GM19397 (cell line): ENCODE results near the gene PMEPA1.

Experiments used
- ATAC-seq: cut with Tn5 transposase; IDR thresholded peaks from one replicate; pipeline ENCODE4 v1.9.1; 2021; ENCODE audit warnings: mild to moderate bottlenecking, moderate library complexity; ENCODE audit not compliant: unreplicated experiment

PMEPA1 gene

DNA sequence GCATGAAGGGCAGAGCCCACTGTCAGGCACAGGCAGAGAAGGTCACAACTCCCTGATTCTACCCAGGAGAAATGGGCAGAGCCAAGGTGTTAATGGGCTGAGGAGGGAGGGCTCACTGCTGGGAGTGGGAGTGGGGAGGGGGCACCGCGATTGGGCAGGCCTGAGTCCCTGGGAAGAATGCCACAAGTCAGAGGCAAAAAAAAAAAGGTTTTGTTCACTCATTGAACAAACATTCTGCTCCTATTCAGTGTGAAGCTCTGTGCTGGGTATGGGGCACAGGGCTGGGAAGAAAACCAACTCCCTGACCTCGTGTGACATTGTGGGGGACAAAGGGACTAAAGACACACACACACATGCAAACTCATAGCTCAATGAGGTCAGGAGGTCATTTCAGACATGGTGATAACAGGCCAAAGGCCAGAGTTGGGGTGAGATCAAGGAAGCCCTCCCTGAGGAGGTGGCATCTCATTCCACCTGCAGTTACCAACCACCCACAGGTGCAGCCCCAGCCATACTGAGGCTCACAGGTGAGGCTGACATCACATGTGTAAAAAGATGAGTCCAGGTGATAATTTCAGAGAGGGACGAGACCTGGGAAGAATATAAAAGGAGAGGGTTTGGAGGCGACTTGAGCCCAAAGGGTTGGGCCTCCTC is 3.2 kb upstream of the PMEPA1 start:
- no peak for ATAC-seq

DNA sequence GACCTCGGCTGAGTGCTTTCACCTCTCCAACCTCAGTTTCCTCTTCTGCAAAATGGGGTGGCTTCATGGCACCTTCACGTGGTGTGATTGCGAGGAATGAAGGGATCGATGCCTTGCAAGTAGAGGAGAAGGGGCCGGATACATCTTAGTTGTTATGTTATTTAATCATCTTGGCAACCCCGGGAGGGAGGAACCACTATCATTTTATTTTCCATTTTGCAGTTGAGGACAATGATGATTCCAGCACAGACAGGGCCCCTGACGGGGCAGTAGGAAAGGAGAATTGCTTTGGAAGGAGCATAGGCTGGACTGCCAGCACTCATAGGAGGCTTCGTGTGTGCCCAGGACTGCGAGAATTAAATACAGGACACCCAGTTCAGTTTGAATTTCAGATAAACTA is 2.5 kb upstream of the PMEPA1 start:
- ATAC-seq, result no peak

DNA sequence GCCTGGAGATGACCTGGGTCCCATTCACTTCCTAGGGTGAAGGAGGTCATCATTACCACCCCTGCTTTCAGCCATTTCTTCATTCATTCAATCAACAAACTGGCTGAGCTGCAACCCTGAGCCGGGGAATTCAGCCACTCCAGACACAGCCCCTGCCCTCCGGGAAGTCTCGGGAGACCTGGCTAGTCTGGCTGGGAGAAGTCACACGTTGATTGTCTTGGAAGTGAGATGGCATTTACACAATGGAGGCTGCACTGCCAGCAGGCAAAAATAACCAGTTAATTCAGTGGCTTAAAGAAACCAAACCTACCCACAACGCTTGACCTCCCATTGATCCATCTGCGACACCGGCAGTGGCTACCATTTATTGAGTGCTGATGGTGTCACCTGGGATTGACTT is 2.0 kb upstream of the PMEPA1 start:
- no peak for ATAC-seq

DNA sequence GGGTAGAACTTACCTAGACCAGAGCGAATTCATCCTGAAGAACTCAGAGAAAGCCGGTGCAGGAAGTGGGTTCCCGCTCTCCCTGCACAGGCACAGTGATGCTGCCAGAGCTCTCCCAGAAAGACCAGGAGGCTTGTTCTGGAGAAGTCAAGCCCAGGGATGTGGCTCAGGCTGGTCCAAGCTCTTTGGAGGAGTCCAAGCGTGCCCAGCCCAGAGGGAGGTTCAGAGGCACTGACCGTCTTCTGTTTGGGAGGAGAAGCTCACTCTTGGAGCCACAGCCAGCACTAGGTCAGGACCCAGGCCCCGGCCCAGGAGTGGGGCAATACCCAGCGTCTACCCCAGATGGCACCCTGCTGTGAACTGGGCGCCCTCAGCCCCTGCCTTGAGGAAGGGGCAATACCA is 1.5 kb upstream of the PMEPA1 start:
- ATAC-seq, result no peak

DNA sequence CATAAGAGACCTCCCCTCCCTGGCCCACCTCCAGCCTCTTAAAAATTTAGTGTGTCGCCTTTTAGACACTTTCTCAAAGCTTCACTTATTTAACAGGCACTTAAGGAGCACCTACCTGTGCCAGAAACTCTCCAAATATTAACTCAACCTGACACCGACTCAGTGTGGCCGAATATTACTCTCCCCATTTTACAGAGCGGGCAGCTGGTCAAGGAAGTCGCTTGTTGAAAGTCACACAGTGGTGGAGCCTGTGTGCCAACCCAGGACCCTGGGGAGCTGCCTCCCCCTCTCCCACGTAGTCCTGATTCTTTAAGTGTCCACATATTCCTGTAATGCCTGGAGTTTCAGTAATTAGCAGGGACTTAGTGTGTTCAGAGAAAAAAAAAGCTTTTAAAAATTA is 1.0 kb upstream of the PMEPA1 start:
- no peak for ATAC-seq

DNA sequence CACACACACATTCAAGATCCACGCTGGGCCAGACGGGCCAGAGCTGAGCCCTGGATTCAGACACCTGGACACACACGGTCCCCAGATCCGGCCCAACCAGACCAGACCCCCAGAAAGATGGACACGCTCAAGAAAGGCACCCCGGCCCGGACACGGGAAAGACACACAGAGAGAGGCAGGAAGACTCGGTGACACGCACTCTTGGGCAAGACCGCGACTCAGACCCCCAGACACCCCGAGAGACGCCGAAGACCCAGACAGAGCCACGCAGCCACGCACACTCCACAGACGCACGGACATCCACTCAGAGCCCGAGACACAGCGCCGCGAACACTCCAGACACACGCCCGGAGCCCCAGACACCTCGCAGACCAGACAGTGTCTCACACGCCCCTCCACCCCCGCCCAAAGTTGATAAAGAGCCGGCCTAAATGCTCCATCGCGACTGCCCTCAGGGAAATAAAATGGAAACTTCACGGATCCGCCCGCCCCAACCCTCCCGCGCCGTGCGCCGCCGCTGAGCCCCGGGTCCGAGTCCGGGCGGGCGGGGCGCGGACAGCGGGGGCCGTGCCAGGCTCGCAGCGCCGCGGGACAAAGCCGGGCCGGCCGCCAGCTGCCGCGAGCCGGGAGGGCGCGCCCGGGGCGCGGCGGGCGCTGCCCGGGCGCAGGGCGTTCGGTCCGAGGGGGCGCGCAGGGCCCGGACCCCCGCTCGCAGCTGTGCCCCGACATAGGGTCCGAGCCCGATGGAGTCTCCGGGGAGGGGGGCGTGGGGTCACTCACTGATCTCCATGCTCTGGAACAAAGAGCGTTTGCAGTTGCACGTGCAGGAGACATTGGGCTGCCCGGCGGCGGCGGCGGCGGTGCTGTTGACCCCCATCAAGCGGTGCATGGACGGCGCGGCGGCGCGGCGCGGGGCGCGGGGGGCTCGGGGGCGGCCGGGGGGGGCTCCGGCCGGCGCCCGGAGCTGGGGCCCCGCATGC is 831 bp downstream of the PMEPA1 start:
- ATAC-seq, result peak; percentile 4

DNA sequence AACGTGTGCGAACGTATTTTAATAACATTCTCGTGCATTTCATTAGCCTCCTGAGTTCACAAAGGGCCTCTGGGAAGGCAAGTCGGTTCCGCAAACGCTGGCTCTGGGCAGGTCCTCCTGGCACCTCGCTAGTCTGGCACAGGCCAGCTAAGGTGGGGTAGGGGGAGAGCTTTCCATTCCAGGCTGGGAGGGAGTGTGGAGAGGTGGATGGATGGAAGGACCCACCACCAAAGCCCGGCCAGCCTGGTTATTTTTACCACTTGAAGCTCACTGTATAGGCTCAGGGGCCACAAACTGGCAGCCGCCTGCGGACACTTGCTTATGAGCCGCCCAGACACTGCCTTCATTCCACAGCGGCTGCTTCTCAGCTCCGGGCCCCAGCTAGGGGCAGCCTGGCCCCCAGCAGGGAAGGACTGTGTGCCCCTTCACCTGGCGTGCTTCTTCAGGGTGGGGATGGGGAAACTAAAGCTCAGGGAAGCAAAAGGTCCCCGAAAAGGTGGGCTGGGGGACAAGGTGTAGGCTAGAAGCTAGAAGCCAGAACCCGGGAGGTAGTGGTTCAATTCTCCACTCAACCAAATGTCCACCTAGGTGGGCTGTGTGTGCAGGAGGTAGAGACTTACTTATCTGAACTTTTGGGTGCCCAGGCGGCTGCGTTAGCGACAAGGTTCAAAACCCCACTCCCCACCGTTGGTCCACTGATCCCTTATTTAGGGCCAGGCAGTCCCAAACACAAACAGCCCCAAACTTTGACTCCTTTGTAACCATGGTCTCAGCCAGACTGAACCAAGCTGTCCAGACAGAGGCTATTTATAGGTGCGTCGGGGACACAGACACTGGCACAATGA is 1.7 kb downstream of the PMEPA1 start:
- ATAC-seq, result no peak

DNA sequence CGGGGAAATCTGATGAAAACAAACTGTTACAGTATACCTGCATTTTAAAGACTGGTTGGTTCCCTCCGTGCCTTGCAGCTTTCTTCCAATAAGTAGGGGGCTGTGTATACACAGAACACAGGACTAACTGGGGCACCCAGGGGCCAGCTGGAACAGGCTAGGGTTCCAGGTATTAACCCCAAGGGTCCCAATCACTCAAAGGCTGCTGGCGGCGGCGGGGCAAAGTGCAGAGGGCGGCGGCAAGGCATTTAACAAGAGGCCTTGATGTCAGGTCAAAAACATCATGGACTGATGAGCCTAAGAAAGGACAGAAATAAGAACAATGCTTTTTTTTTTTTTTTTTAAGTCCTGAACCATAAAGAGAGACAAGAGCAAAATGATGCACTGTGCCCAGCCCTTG is 2.5 kb downstream of the PMEPA1 start:
- no peak for ATAC-seq

DNA sequence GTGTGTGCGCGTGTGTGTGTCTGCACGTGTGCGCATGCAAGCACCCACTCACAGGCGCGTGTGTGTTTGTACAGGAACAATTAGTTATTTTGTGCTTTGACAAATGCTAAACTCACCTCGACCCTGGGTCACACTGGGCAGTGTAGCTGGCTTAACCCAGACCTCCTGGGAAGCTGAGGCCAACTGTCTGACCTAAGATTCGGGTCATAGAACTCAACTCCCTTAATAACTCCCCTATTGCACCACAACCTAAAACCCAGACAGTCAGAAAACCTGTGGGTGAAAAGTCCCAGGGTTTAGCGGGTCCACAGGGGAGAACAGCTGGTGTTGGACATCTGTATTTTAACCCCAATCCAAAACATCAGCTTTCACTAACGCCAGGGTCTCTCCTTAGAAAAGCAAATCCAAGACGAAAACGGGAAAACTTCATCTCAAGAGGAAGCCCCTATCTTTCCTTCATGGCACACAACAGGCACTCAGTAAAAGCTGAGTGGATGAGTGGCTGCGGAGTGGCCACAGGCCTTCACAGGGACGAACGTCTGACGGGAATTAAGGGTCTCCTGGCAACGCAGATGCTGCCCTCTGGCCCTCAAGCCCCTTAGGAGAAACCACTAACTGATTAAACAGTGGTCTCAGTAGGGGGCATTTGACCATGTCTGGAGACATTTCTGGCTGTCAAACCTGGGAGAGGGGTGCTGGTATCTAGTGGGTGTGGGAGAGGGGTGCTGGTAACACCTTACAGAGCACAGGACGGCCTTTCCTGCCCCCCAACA is 4.5 kb downstream of the PMEPA1 start:
- no peak for ATAC-seq

DNA sequence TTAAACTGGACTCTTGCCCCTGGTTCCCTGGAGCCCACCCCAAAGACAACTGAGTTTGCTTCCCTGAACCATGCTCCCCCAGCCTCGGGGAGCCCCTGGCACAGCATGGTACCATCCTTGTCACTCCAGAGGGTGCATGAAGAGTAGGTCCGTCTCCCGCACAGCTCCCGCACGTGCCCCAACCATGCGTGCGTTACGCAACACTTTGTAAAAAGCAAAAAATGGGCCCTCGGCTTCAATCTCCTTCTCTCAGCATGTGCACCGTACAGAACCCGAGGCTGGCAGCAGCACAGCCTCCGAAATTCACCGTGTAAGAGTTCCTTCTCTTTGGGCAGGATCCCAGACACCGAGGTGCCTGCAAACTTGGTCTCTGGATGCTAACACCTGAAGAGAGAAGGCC is 5.6 kb downstream of the PMEPA1 start:
- ATAC-seq, result no peak

DNA sequence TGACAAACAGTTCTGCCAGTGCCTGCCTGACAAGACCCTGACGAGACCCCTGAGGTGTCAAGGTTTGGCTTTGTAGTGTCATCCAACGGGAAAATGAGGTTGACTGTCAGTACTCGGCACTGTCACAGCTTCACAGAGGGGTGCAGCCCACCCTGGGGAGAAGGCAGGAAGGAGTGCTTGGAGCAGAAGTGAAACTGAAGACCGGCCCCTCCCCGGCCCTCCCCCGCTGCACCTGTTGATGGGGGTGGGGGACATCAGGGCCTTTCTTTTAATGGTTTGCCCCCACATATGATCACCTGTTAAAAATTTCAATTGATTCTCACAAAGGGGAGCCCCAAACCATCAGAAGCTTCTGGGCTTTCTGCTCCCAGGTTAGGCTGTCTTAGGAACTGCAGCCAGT is 6.8 kb downstream of the PMEPA1 start:
- ATAC-seq, result no peak

DNA sequence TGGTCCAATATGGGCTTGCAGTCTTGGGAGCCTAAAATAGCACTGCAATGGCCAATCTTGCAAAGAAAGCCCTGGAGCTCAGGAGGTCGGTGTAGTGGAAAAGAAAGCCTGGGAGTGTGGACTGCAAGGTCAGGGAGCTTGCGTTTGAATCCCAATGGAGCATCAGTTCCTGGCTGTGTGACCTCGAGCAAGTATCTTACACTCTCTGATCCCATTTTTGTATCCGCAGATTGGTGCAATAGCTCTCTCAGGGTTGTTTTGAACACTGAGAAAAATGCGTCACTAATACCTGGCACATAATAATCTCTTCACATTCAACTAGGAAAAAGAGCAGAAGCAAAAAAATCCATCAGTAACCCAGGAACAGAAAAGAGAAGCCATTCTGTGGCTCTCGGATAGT is 7.3 kb downstream of the PMEPA1 start:
- no peak for ATAC-seq

DNA sequence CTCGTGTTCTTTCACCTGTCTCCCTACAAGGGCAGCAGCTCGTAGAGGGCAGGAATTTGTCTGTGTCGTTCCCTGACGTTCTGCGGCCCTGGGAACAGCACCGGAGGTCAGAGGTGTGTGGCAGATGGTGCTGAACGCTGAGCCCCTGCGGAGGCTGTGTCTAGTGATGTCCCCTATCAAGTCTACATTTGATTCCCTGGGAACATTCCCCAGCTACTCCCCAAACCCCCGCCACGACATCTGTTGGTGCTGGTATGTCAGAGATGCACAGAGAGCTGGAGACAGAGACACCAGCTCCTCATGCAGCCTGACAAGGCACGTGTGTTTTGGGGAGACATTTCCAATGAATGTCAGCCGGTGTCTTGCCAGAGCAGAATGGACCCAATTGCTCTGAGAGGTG is 7.7 kb downstream of the PMEPA1 start:
- ATAC-seq, result no peak

DNA sequence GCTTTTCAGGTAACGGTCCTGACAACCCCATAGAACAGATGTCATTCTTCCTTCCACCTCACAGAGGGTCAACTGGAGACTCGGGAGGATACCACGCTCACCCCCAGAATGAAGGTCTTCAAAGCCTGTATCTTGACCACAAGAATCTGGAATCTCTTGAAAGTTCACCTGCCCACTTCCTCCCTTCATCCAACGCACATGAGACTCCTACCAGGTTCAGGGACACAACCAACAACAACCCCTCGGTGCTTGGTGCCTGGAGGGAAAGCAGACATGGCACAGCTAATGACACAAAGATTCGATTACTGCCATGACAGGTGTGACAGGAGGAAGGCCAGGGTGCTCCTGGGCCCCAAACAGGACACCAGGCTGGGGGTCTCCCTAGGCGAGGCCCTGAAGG is 8.2 kb downstream of the PMEPA1 start:
- no peak for ATAC-seq

DNA sequence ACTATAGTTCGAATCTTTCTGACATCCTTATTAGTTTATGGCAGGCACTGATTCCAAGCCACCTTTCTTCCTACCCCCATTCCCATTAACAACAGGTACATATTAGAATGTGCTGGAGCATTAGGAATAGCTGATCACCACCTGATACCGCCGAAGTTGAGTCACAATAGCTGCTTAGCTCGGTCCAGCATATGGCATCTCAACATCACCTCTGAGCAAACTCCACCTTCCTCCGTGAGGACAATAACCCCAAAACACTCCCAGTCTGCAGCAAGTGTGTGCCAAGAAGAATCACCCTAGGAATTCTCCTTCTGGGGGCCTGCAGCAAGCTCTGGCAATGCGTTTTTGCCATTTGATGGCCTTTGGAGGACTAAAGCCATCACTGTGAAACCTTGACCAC is 8.7 kb downstream of the PMEPA1 start:
- no peak for ATAC-seq

DNA sequence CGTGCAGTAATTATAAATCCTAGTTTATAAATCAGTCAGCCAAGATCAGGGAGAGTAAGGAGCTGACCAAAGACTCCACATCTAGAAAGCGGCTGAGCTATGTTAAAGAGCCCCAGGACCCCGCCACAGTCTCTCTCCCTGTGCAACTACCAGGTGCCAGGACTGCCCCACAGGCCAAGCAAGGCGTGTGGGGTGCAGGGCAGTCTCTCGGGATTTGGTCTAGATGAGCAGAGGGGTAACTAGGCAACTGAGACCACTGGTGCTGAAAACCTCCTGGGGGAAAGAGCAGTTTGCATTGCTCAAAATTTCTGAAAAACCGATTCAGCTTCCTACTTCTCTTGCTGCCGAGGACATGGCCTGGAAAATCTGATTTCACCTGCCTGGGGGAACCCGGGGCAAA is 10.4 kb downstream of the PMEPA1 start:
- no peak for ATAC-seq

DNA sequence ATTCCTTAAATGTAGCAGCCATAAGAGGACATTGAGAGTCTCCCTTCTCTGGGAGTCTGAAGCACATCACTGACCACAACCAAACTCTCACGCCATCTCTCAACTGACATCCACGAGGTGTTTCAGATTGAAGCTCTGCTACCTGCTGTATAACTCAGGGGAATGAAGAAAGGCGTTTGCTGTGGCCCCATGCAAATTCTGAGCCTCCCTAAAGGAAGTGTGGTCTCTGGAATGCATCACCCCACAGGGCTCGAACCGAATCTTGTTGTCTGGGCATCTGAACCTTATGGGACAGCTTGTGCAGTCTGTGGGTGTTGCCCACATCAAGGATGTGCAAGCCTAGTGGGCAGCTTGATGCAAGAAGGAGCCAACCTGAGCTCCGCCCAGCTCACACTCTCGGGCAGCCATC is 10.9 kb downstream of the PMEPA1 start:
- ATAC-seq, result no peak

DNA sequence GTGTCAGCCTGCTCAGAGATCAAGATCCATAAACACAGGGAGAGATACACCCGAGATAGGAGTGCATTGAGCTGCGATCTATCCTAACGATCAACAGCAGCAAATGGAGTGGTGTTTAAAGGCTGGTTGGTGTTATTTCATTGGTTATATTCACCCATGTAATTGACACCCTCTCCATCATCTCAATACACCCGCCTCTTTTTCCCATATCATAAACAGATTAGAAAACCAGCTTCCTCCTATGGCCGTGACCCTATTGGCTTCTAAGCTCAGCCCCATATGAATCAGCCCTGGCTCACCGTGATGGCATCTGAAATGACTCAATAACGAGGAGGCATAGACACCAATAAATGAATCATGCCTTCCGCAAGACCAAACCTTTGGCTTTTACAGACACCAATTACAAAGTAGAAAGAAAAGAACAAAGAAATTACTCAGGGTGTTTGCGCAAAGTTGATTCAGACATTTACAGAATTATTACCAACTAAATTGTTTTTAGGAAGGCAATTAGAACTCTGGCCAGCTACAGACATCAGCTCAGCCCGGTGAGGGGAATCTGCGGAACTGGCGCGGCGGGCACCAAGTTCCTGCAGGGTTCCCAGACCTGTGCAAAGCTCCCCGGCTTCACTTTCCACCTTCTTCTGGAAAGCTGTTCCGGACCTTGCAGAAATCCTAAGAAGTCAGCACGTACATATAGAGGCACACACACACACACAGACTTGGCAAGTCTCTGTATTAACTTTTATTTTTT is 11.5 kb downstream of the PMEPA1 start:
- ATAC-seq, result no peak

DNA sequence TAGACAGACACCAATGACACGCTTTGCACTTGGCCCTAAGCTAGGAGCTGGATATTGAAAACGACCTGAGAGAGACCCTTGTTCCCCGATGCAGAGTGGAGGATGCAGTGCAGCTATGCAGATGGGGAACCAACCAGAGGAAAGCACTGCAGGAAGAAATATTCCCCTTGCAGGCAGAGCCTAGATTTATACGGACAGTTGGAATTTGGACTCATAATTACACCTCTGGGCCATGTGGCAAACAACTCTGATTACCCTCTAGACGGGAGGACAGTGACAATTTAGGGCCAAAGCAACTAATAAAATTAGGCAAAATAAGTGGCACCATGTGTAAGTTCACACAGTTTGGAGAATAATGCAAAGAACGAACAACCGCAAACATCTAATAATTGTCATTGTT is 12.3 kb downstream of the PMEPA1 start:
- ATAC-seq, result no peak

DNA sequence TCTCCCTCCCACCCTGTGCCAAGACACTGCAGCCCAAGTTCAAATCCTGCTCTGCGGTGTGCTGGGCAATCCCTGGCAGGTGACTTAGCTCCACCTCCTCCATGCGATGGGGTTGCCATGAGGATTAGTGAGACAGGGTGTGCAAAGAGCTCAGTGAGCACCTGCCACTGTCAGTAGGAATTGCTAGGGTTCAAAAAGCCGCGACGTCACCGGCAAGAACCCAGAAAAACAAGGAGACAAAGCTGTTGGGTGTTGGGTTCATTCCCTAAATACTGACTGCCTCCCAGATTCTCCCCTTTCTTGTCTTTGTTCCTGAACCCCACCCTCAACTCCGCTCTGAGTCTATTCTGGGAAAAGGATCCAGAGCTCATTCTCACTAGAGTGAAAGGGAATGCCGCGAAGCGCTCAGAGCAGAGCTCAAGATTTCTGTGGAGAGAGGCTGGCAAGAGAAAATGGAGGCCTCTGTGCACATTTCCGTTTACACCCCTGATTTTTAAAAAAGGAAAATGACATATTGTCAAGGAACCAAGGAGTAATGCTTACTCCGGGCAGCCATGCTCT is 13.3 kb downstream of the PMEPA1 start:
- no peak for ATAC-seq
